ENCODE results near the gene PRKCE. TPM values are rescaled to one million over a fixed set of nuclear protein-coding genes. Genes with fewer than 3 reads are reported as not detected.
"Not testable (repeated sequence)": the region's sequence is repeated elsewhere in the genome, so short reads cannot be mapped to it uniquely, and the experiment has no call there.

PRKCE gene
- total RNA-seq, 5 donors from 2014 or later (not counting 1 experiment from before 2014, with no cell fraction given) = 16.5 to 29.8 (median 23.4) TPM

GRCh38 chr2:45713136-45713535 is 61.7 kb downstream of the PRKCE start:
- Mint-ChIP-seq H3K27ac (no peak overlapping the region), H3K27me3 (no peaks in the 10 kb centered on the region), H3K36me3 (peaks cover 42% of the 10 kb centered on the region), H3K4me1 (peaks cover 0 to 12% (median 10%) of the 10 kb centered on the region in 3 donors), H3K4me3 (no peak overlapping the region), H3K9me3 (peaks cover 0 to 7% (median under 1%) of the 10 kb centered on the region in 3 donors)
- Histone ChIP-seq H3K27ac (ENCODE audit: low read length) (no peak overlapping the region), H3K4me3 (ENCODE audit: control insufficient read depth in 1 of 2, extremely low read depth in 1 of 2, low read length in 1 of 2) (no peak overlapping the region), H3K9me3 (no peaks in the 10 kb centered on the region), H3K4me1 (ENCODE audit: control insufficient read depth in 1 of 2, extremely low read depth in 1 of 2, insufficient read depth in 2 of 2, low read length in 2 of 2) (no peaks in the 10 kb centered on the region), H3K36me3 (ENCODE audit: control insufficient read depth in 2 of 2, extremely low read depth in 1 of 2, insufficient read depth in 1 of 2, low read length in 1 of 2) (no peaks in the 10 kb centered on the region), H3K27me3 (replicated peaks in 1 of 2; ENCODE audit: control insufficient read depth in 2 of 2, extremely low read depth in 1 of 2, insufficient read depth in 2 of 2, low read length in 1 of 2) (no peaks in the 10 kb centered on the region)
- DNase-seq (no peak), ATAC-seq (replicated peaks in 1 of 4) (no peak)
- CTCF ChIA-PET = no interaction called here
- POLR2A ChIA-PET = no interaction called here
- WGBS (ENCODE audit: insufficient coverage) = 71% methylated on average over 3 of the region's 4 CpGs

- no peak overlapping the region for H3K27ac Mint-ChIP-seq
- peaks cover 0 to 2% (median 0%) of the 10 kb centered on the region in 3 donors for H3K9me3 Mint-ChIP-seq
- ATAC-seq (replicated peaks in 1 of 4) = no peak
- POLR2A ChIA-PET = no interaction called here
- peaks cover 38% of the 10 kb centered on the region for H3K36me3 Mint-ChIP-seq
- CTCF ChIA-PET = no interaction called here
- Histone ChIP-seq H3K4me3 (ENCODE audit: control insufficient read depth in 1 of 2, extremely low read depth in 1 of 2, low read length in 1 of 2) (no peak overlapping the region), H3K36me3 (ENCODE audit: control insufficient read depth in 2 of 2, extremely low read depth in 1 of 2, insufficient read depth in 1 of 2, low read length in 1 of 2) (no peaks in the 10 kb centered on the region), H3K4me1 (ENCODE audit: control insufficient read depth in 1 of 2, extremely low read depth in 1 of 2, insufficient read depth in 2 of 2, low read length in 2 of 2) (no peaks in the 10 kb centered on the region), H3K27me3 (replicated peaks in 1 of 2; ENCODE audit: control insufficient read depth in 2 of 2, extremely low read depth in 1 of 2, insufficient read depth in 2 of 2, low read length in 1 of 2) (no peaks in the 10 kb centered on the region), H3K9me3 (no peaks in the 10 kb centered on the region), H3K27ac (ENCODE audit: low read length) (no peak overlapping the region)
- DNase-seq = no peak
- no peak overlapping the region for H3K4me3 Mint-ChIP-seq
- peaks cover 0 to 12% (median 10%) of the 10 kb centered on the region in 3 donors for H3K4me1 Mint-ChIP-seq
- no peaks in the 10 kb centered on the region for H3K27me3 Mint-ChIP-seq
Observed at GRCh38 chr2:45713591-45713990, 62.1 kb downstream of the PRKCE start.

GRCh38 chr2:45714679-45715078 is 63.2 kb downstream of the PRKCE start:
- Histone ChIP-seq H3K27ac (ENCODE audit: low read length) (no peak overlapping the region), H3K4me1 (ENCODE audit: control insufficient read depth in 1 of 2, extremely low read depth in 1 of 2, insufficient read depth in 2 of 2, low read length in 2 of 2) (no peaks in the 10 kb centered on the region)

GRCh38 chr2:45715601-45716379 is 64.3 kb downstream of the PRKCE start:
- H3K27ac Mint-ChIP-seq = no peak overlapping the region
- POLR2A ChIA-PET = no interaction called here
- H3K4me3 ChIP-seq (ENCODE audit: control insufficient read depth in 1 of 2, extremely low read depth in 1 of 2, low read length in 1 of 2) = no peak overlapping the region
- H3K36me3 Mint-ChIP-seq = peaks cover 30% of the 10 kb centered on the region
- H3K36me3 ChIP-seq (ENCODE audit: control insufficient read depth in 2 of 2, extremely low read depth in 1 of 2, insufficient read depth in 1 of 2, low read length in 1 of 2) = no peaks in the 10 kb centered on the region
- no peaks in the 10 kb centered on the region for H3K4me1 ChIP-seq (ENCODE audit: control insufficient read depth in 1 of 2, extremely low read depth in 1 of 2, insufficient read depth in 2 of 2, low read length in 2 of 2)
- ATAC-seq (replicated peaks in 1 of 4) = no peak
- WGBS (ENCODE audit: insufficient coverage) = 98% methylated on average over 4 of the region's 5 CpGs
- H3K9me3 ChIP-seq = no peaks in the 10 kb centered on the region
- no peaks in the 10 kb centered on the region for H3K27me3 ChIP-seq (replicated peaks in 1 of 2; ENCODE audit: control insufficient read depth in 2 of 2, extremely low read depth in 1 of 2, insufficient read depth in 2 of 2, low read length in 1 of 2)
- H3K4me3 Mint-ChIP-seq = no peak overlapping the region
- H3K27me3 Mint-ChIP-seq = no peaks in the 10 kb centered on the region
- CTCF ChIA-PET = no interaction called here
- peaks cover 0 to 12% (median 10%) of the 10 kb centered on the region in 3 donors for H3K4me1 Mint-ChIP-seq
- DNase-seq = no peak
- no peaks in the 10 kb centered on the region for H3K9me3 Mint-ChIP-seq
- no peak overlapping the region for H3K27ac ChIP-seq (ENCODE audit: low read length)

More at GRCh38 chr2:45714679-45715078, 63.2 kb downstream of the PRKCE start:
- H3K27ac Mint-ChIP-seq = no peak overlapping the region
- DNase-seq (no peak), ATAC-seq (replicated peaks in 1 of 4) (no peak)
- no peak overlapping the region for H3K4me3 ChIP-seq (ENCODE audit: control insufficient read depth in 1 of 2, extremely low read depth in 1 of 2, low read length in 1 of 2)
- H3K4me3 Mint-ChIP-seq = no peak overlapping the region
- no peaks in the 10 kb centered on the region for H3K27me3 ChIP-seq (replicated peaks in 1 of 2; ENCODE audit: control insufficient read depth in 2 of 2, extremely low read depth in 1 of 2, insufficient read depth in 2 of 2, low read length in 1 of 2)
- no peaks in the 10 kb centered on the region for H3K27me3 Mint-ChIP-seq
- no peaks in the 10 kb centered on the region for H3K36me3 ChIP-seq (ENCODE audit: control insufficient read depth in 2 of 2, extremely low read depth in 1 of 2, insufficient read depth in 1 of 2, low read length in 1 of 2)
- WGBS (ENCODE audit: insufficient coverage) = 73% methylated on average over 2 of the region's 3 CpGs
- ChIA-PET CTCF (no interaction called here), POLR2A (no interaction called here)
- no peaks in the 10 kb centered on the region for H3K9me3 Mint-ChIP-seq
- H3K36me3 Mint-ChIP-seq = peaks cover 30% of the 10 kb centered on the region
- no peaks in the 10 kb centered on the region for H3K9me3 ChIP-seq
- H3K4me1 Mint-ChIP-seq = peaks cover 0 to 12% (median 10%) of the 10 kb centered on the region in 3 donors

GRCh38 chr2:45716432-45716831 is 65.0 kb downstream of the PRKCE start:
- POLR2A ChIA-PET; H3K9me3 ChIP-seq; H3K4me3 ChIP-seq (ENCODE audit: control insufficient read depth in 1 of 2, extremely low read depth in 1 of 2, low read length in 1 of 2); H3K27ac Mint-ChIP-seq; H3K4me1 ChIP-seq (ENCODE audit: control insufficient read depth in 1 of 2, extremely low read depth in 1 of 2, insufficient read depth in 2 of 2, low read length in 2 of 2); H3K9me3 Mint-ChIP-seq; H3K27ac ChIP-seq (ENCODE audit: low read length); H3K36me3 ChIP-seq (ENCODE audit: control insufficient read depth in 2 of 2, extremely low read depth in 1 of 2, insufficient read depth in 1 of 2, low read length in 1 of 2); DNase-seq; H3K27me3 Mint-ChIP-seq; CTCF ChIA-PET; ATAC-seq (replicated peaks in 1 of 4); H3K27me3 ChIP-seq (replicated peaks in 1 of 2; ENCODE audit: control insufficient read depth in 2 of 2, extremely low read depth in 1 of 2, insufficient read depth in 2 of 2, low read length in 1 of 2): not testable (repeated sequence)
- WGBS (ENCODE audit: insufficient coverage) = no CpG with 5 or more reads among the region's 1 CpG
- peaks cover 0 to 16% (median 10%) of the 10 kb centered on the region in 3 donors for H3K4me1 Mint-ChIP-seq
- peak overlapping the region in 1 of 3 donors; percentile 10 for H3K4me3 Mint-ChIP-seq
- H3K36me3 Mint-ChIP-seq = peaks cover 26% of the 10 kb centered on the region

- H3K4me3 ChIP-seq (ENCODE audit: control insufficient read depth in 1 of 2, extremely low read depth in 1 of 2, low read length in 1 of 2) = no peak overlapping the region
- DNase-seq (no peak), ATAC-seq (replicated peaks in 1 of 4) (no peak)
- no peaks in the 10 kb centered on the region for H3K4me1 ChIP-seq (ENCODE audit: control insufficient read depth in 1 of 2, extremely low read depth in 1 of 2, insufficient read depth in 2 of 2, low read length in 2 of 2)
- Mint-ChIP-seq H3K27ac (no peak overlapping the region), H3K36me3 (peaks cover 26% of the 10 kb centered on the region), H3K9me3 (no peaks in the 10 kb centered on the region), H3K4me1 (peaks cover 0 to 16% (median 10%) of the 10 kb centered on the region in 3 donors), H3K27me3 (no peaks in the 10 kb centered on the region), H3K4me3 (no peak overlapping the region)
- no peak overlapping the region for H3K27ac ChIP-seq (ENCODE audit: low read length)
- POLR2A ChIA-PET = no interaction called here
- H3K27me3 ChIP-seq (replicated peaks in 1 of 2; ENCODE audit: control insufficient read depth in 2 of 2, extremely low read depth in 1 of 2, insufficient read depth in 2 of 2, low read length in 1 of 2) = no peaks in the 10 kb centered on the region
- H3K36me3 ChIP-seq (ENCODE audit: control insufficient read depth in 2 of 2, extremely low read depth in 1 of 2, insufficient read depth in 1 of 2, low read length in 1 of 2) = no peaks in the 10 kb centered on the region
- CTCF ChIA-PET = no interaction called here
- no peaks in the 10 kb centered on the region for H3K9me3 ChIP-seq
Observed at GRCh38 chr2:45716915-45717314, 65.4 kb downstream of the PRKCE start.
